ENCODE results near the gene HACD2.

The HACD2 gene

GRCh38 chr3:123605789-123606234 is 21.0 kb upstream of the HACD2 start:
- no peak for TF ChIP-seq CEBPB (IDR thresholded peaks at IDR 0.05)
- TF ChIP-seq EP300 (IDR thresholded peaks at IDR 0.05; ENCODE audit: borderline replicate concordance), result no peak
- TF ChIP-seq USF1 (IDR thresholded peaks at IDR 0.05), result no peak
- TF ChIP-seq MAX (IDR thresholded peaks at IDR 0.05), result no peak
- TF ChIP-seq TAF1 (IDR thresholded peaks at IDR 0.05; ENCODE audit: low read depth), result no peak
- no peak for TF ChIP-seq ZBTB7A (IDR thresholded peaks at IDR 0.05; ENCODE audit: low read depth)
- no peak for TF ChIP-seq EGR1 (IDR thresholded peaks at IDR 0.05)
- no peak for TF ChIP-seq CREB1 (IDR thresholded peaks at IDR 0.05; ENCODE audit: low read depth)
- no peak for TF ChIP-seq REST (IDR thresholded peaks at IDR 0.05; ENCODE audit: low read depth)
- TF ChIP-seq YY1 (IDR thresholded peaks at IDR 0.05; ENCODE audit: low read depth), result no peak
- TF ChIP-seq NFIC (IDR thresholded peaks at IDR 0.05), result no peak
- TF ChIP-seq RAD21 (IDR thresholded peaks at IDR 0.05; ENCODE audit: low read depth), result no peak
- no peak for TF ChIP-seq TEAD4 (IDR thresholded peaks at IDR 0.05)

GRCh38 chr3:123602325-123602724 is 17.5 kb upstream of the HACD2 start:
- peak; percentile 95 for TF ChIP-seq NFIC (IDR thresholded peaks at IDR 0.05)
- TF ChIP-seq TCF12 (IDR thresholded peaks at IDR 0.05; ENCODE audit: low read depth), result peak; percentile 59; the same call in 1 of the 2 replicates
- TF ChIP-seq TEAD4 (IDR thresholded peaks at IDR 0.05), result peak; percentile 35; the same call in 1 of the 2 replicates
- TF ChIP-seq TAF1 (IDR thresholded peaks at IDR 0.05; ENCODE audit: low read depth), result no peak
- TF ChIP-seq MAX (IDR thresholded peaks at IDR 0.05), result peak; percentile 24; the same call in 1 of the 2 replicates
- TF ChIP-seq USF1 (IDR thresholded peaks at IDR 0.05), result peak; percentile 8; the same call in 1 of the 2 replicates
- TF ChIP-seq EP300 (IDR thresholded peaks at IDR 0.05; ENCODE audit: borderline replicate concordance), result peak; percentile 40; the same call in 1 of the 2 replicates
- TF ChIP-seq REST (IDR thresholded peaks at IDR 0.05; ENCODE audit: low read depth), result no peak

- TF ChIP-seq TAF1 (IDR thresholded peaks at IDR 0.05; ENCODE audit: low read depth), result no peak
- no peak for TF ChIP-seq RAD21 (IDR thresholded peaks at IDR 0.05; ENCODE audit: low read depth)
- no peak for TF ChIP-seq EGR1 (IDR thresholded peaks at IDR 0.05)
- no peak for TF ChIP-seq ZBTB7A (IDR thresholded peaks at IDR 0.05; ENCODE audit: low read depth)
- no peak for TF ChIP-seq NFIC (IDR thresholded peaks at IDR 0.05)
- no peak for TF ChIP-seq EP300 (IDR thresholded peaks at IDR 0.05; ENCODE audit: borderline replicate concordance)
- TF ChIP-seq TCF12 (IDR thresholded peaks at IDR 0.05; ENCODE audit: low read depth), result no peak
- no peak for TF ChIP-seq USF1 (IDR thresholded peaks at IDR 0.05)
- TF ChIP-seq YY1 (IDR thresholded peaks at IDR 0.05; ENCODE audit: low read depth), result no peak
- no peak for TF ChIP-seq REST (IDR thresholded peaks at IDR 0.05; ENCODE audit: low read depth)
- TF ChIP-seq MAX (IDR thresholded peaks at IDR 0.05), result no peak
- TF ChIP-seq CREB1 (IDR thresholded peaks at IDR 0.05; ENCODE audit: low read depth), result no peak
- no peak for TF ChIP-seq CEBPB (IDR thresholded peaks at IDR 0.05)
- no peak for TF ChIP-seq TEAD4 (IDR thresholded peaks at IDR 0.05)
- TF ChIP-seq FOXM1 (IDR thresholded peaks at IDR 0.05; ENCODE audit: borderline replicate concordance, low read depth), result no peak
These were observed 12.7 kb upstream of the HACD2 start for GRCh38 chr3:123597561-123597960.

Data from Ishikawa (cell line).